HepG2 (cell line): ENCODE measurements around the gene GRIN2C. TPM values are rescaled to one million over a fixed set of nuclear protein-coding genes. Genes with fewer than 3 reads are reported as not detected.

Experiments used
- ATAC-seq: fragments of 200-7000 bp; cut with Tn5 transposase; 3 replicates; pipeline ENCODE4 v1.9.1; 2020; ENCODE audit warnings: mild to moderate bottlenecking, moderate library complexity
- BruUV-seq: library from RNA; stranded (reverse); fragments of 400-500 nt; replicated peaks from 2 replicates; lab custom pipeline; 2021; lab: Mats Ljungman, UMichigan
- CTCF ChIA-PET: fragments of 300-600 bp; formaldehyde crosslinking; extraction: SDS; loops from one replicate; lab custom pipeline; 2021; ENCODE audit warnings: low total read pairs, inconsistent platforms, low intra/inter-chr PET ratio; lab: Yijun Ruan, JAX
- POLR2A ChIA-PET: fragments of 350-600 bp; sonication (Branson Sonifier 250); formaldehyde crosslinking; loops from one replicate; lab custom pipeline; 2020; ENCODE audit warnings: antibody characterized with exemption, inconsistent platforms; lab: Yijun Ruan, JAX
- DNase-seq: peaks from one replicate; pipeline ENCODE4 v3.0.0-alpha.2; 2015; ENCODE audit warnings: low spot score
- FAIRE-seq: peaks from 3 replicates; lab custom pipeline; 2011; peaks lifted over from hg19 to GRCh38; lab: Jason Lieb, UNC
- H2AFZ ChIP-seq: one replicate; pipeline ENCODE4 v1.6.1; 2011; ENCODE audit warnings: low read length, inconsistent platforms
- H3K27ac ChIP-seq: fragments of 300-600 bp; 3 replicates; pipeline ENCODE4 v1.8.0; 2011; ENCODE audit warnings: mixed run types, mild to moderate bottlenecking, mixed read lengths, low read length, inconsistent platforms; ENCODE audit not compliant: insufficient read depth; ENCODE audit errors: extremely low read length
- H3K27me3 ChIP-seq, 2 experiments: fragments of 200-600 bp in 1 of 2; 2 replicates in 1 of 2; 3 replicates in 1 of 2; pipeline versions ENCODE4 v1.6.0 to v1.8.0; 2011; ENCODE audit warnings: low read length in 2 of 2, mild to moderate bottlenecking in 2 of 2, moderate library complexity in 2 of 2, inconsistent platforms in 1 of 2; ENCODE audit not compliant: insufficient read depth in 2 of 2, control insufficient read depth in 1 of 2
- H3K36me3 ChIP-seq, 2 experiments: fragments of 200-600 bp in 1 of 2; replicated peaks in 1 of 2; 2 replicates in 1 of 2; 3 replicates in 1 of 2; pipeline versions ENCODE4 v1.5.1 to v1.8.0; 2011; ENCODE audit warnings: low read length in 2 of 2, inconsistent platforms in 1 of 2; ENCODE audit not compliant: insufficient read depth in 2 of 2, control insufficient read depth in 1 of 2
- H3K4me1 ChIP-seq: 2 replicates; pipeline ENCODE4 v1.5.1; 2012; ENCODE audit warnings: low read length, inconsistent platforms; ENCODE audit not compliant: insufficient read depth
- H3K4me2 ChIP-seq: 2 replicates; pipeline ENCODE4 v1.6.0; 2011; ENCODE audit warnings: low read depth, low read length, inconsistent platforms
- H3K4me3 ChIP-seq, 3 experiments: fragments of 200-600 bp in 1 of 3; sonication (generic), shearing (Covaris generic) in 1 of 3; replicated peaks in 1 of 3; 2 replicates each; pipeline ENCODE4 v1.5.1; 2011 to 2016; ENCODE audit warnings: low read length in 3 of 3, inconsistent platforms in 2 of 3, low read depth in 2 of 3, mild to moderate bottlenecking in 2 of 3, control low read depth in 1 of 3, mixed read lengths in 1 of 3; ENCODE audit not compliant: insufficient read depth in 1 of 3
- H3K79me2 ChIP-seq: one replicate; pipeline ENCODE4 v1.6.1; 2011; ENCODE audit warnings: low read length, inconsistent platforms; ENCODE audit not compliant: insufficient read depth
- H3K9ac ChIP-seq: 2 replicates; pipeline ENCODE4 v1.6.0; 2011; ENCODE audit warnings: mild to moderate bottlenecking, low read depth, low read length, inconsistent platforms; ENCODE audit not compliant: insufficient read depth
- H3K9me3 ChIP-seq: 2 replicates; pipeline ENCODE4 v1.5.1; 2012; ENCODE audit warnings: mild to moderate bottlenecking, low read length
- H4K20me1 ChIP-seq: 2 replicates; pipeline ENCODE4 v1.6.0; 2011; ENCODE audit warnings: inconsistent platforms, mild to moderate bottlenecking, low read length, moderate library complexity; ENCODE audit not compliant: insufficient read depth
- CEBPZ ChIP-seq: IDR thresholded peaks from 2 replicates; pipeline ENCODE4 v1.6.1; 2012; ENCODE audit warnings: low read length, improper control_type of control experiment
- HNRNPH1 ChIP-seq: fragments of 200-400 bp; formaldehyde crosslinking; optimal IDR thresholded peaks from 2 replicates; pipeline ENCODE3; 2017; ENCODE audit warnings: mild to moderate bottlenecking, low read depth, low read length
- NBN ChIP-seq: fragments of 450-650 bp; conservative IDR thresholded peaks from 2 replicates; pipeline ENCODE4 v1.6.1; 2017
- SMARCE1 ChIP-seq: fragments of 450-650 bp; IDR thresholded peaks from 2 replicates; pipeline ENCODE4 v1.6.1; 2017; ENCODE audit warnings: borderline replicate concordance
- SNAPC4 ChIP-seq: sonication (generic); formaldehyde crosslinking; IDR thresholded peaks from 2 replicates; pipeline ENCODE4 v1.4.0; 2020; ENCODE audit warnings: mild to moderate bottlenecking, missing genetic modification reagents
- SRF ChIP-seq: IDR thresholded peaks from 2 replicates; pipeline ENCODE4 v1.6.1; 2011; ENCODE audit warnings: mild to moderate bottlenecking, low read depth, low read length, moderate library complexity
- TFAP4 ChIP-seq: sonication (generic); IDR thresholded peaks from 2 replicates; pipeline ENCODE4 v1.6.1; 2016; ENCODE audit warnings: low read depth, borderline replicate concordance
- ZFP91 ChIP-seq: sonication (generic); formaldehyde crosslinking; IDR thresholded peaks from 2 replicates; pipeline ENCODE4 v1.9.0; 2022; ENCODE audit warnings: missing genetic modification reagents, mild to moderate bottlenecking, borderline replicate concordance
- ZGPAT ChIP-seq: IDR thresholded peaks from 2 replicates; pipeline ENCODE4 v1.6.1; 2016; ENCODE audit warnings: mild to moderate bottlenecking
- WGBS: methylation state at CpG from one replicate; pipeline ENCODE4 v1.1.6; 2017; ENCODE audit warnings: low lambda C conversion rate; 5-methylcytosine and 5-hydroxymethylcytosine counted together
- in situ Hi-C: cut with HindIII; loops from 2 replicates; pipeline ENCODE4 v1.10.0; 2017; ENCODE audit warnings: low pct_unique_long_range_greater_than_20kb; ENCODE audit not compliant: extremely low pct_ligation_motif_present
- intact Hi-C: fragments of 100-400 bp; cut with micrococcal nuclease; formaldehyde crosslinking; loops from one replicate; pipeline ENCODE4 v1.10.0; 2022; ENCODE audit not compliant: unreplicated experiment
- polyA plus RNA-seq, 8 experiments: library from polyadenylated mRNA; depleted of rRNA in 3 of 8; stranded (reverse) in 7 of 8; unstranded in 1 of 8; fragments of >200 nt; fragmentation: Illumina TruSeq in 4 of 8; extraction: Trizol in 4 of 8; gene quantifications; 2 replicates each; pipeline versions ENCODE4 v1.2.1 to v1.2.3, GENCODE V29; 2011 to 2016; ENCODE audit warnings: low read depth in 4 of 8, missing spikeins in 1 of 8, mixed read lengths in 1 of 8; ENCODE audit not compliant: insufficient read depth in 1 of 8
- total RNA-seq, 5 experiments: library from RNA; depleted of rRNA; stranded (reverse); fragments of >200 nt; fragmentation: Illumina TruSeq; extraction: Trizol; gene quantifications; 2 replicates each; pipeline ENCODE4 v1.2.3, GENCODE V29; 2016; ENCODE audit warnings: low read depth in 1 of 5

Gene GRIN2C
- total and polyA plus RNA-seq, 2 of the 13 experiments (the other 11 are each of a cell fraction or from before 2014, with no cell fraction given): 0.03 to 0.11 TPM

GRCh38 chr17:74838274-74838673, 21.4 kb downstream of the GRIN2C start (continued):
- TF ChIP-seq TFAP4: no peak
- TF ChIP-seq SMARCE1: no peak
- no peak for TF ChIP-seq HNRNPH1
- TF ChIP-seq ZGPAT (CRISPR knock-in tag): no peak
- no peak for TF ChIP-seq ZFP91 (CRISPR knock-in tag)

- Histone ChIP-seq H3K4me2 (no peak overlapping the region), H3K36me3 (peaks cover 3% of the 10 kb centered on the region in 2 experiments; a peak in 1 of 5 replicates), H3K79me2 (no peaks in the 10 kb centered on the region), H3K27ac (no peak overlapping the region), H3K27me3 (no peaks in the 10 kb centered on the region), H3K9ac (no peak overlapping the region), H3K4me3 (no peak overlapping the region), H3K9me3 (no peaks in the 10 kb centered on the region), H4K20me1 (no peaks in the 10 kb centered on the region), H2AFZ (no peak overlapping the region), H3K4me1 (peaks cover 14% of the 10 kb centered on the region)
- no TSS peak for BruUV-seq
- no peak for DNase-seq
- POLR2A ChIA-PET: no interaction called here
- FAIRE-seq: no peak
- CTCF ChIA-PET: no interaction called here
- in situ Hi-C loops: no loop called here
- intact Hi-C loops: no loop called here
- 99% methylated on average over 19 of the region's 19 CpGs for WGBS
- ATAC-seq: no peak
- no peak for TF ChIP-seq SRF
- TF ChIP-seq SNAPC4 (CRISPR knock-in tag): no peak
- TF ChIP-seq NBN: no peak
- no peak for TF ChIP-seq CEBPZ
Observed at GRCh38 chr17:74836691-74837467, 22.8 kb downstream of the GRIN2C start.
